OCI-LY3 (cell line): ENCODE data around the gene RHBDL1.
A peak's percentile ranks its signal among the peaks of the same experiment; 100 is the strongest.

ENCODE experiments used
- H2AFZ ChIP-seq: fragments of 200-600, 300-600 bp; shearing (Covaris generic); 2 replicates; pipeline ENCODE4 v1.6.0; 2014; ENCODE audit warnings: antibody characterized with exemption, low read depth, low read length
- H3K27ac ChIP-seq: fragments of 200-600, 300-600 bp; sonication (generic); 2 replicates; pipeline ENCODE4 v1.5.1; 2014; ENCODE audit warnings: mild to moderate bottlenecking, low read length, moderate library complexity, mixed read lengths
- H3K27me3 ChIP-seq: fragments of 200-600, 300-600 bp; sonication (generic); 2 replicates; pipeline ENCODE4 v1.6.1; 2014; ENCODE audit warnings: low read depth, low read length, mixed read lengths
- H3K36me3 ChIP-seq: fragments of 200-600, 300-600 bp; sonication (generic); replicated peaks from 2 replicates; pipeline ENCODE3; 2014; ENCODE audit warnings: low read depth, low read length, mixed read lengths
- H3K4me1 ChIP-seq: fragments of 300-600, 200-600 bp; sonication (generic); 2 replicates; pipeline ENCODE4 v1.6.1; 2014; ENCODE audit warnings: low read length, mixed read lengths
- H3K4me2 ChIP-seq: fragments of 200-600, 300-600 bp; sonication (generic); 2 replicates; pipeline ENCODE4 v1.6.1; 2014; ENCODE audit warnings: low read length, mixed read lengths
- H3K4me3 ChIP-seq: fragments of 300-600, 200-600 bp; sonication (generic); 2 replicates; pipeline ENCODE4 v1.5.1; 2014; ENCODE audit warnings: antibody characterized with exemption, mild to moderate bottlenecking, low read length, moderate library complexity
- H3K79me2 ChIP-seq: fragments of 300-600, 200-600 bp; shearing (Covaris generic); 2 replicates; pipeline ENCODE4 v1.6.1; 2014; ENCODE audit warnings: mild to moderate bottlenecking, low read length, mixed read lengths
- H3K9ac ChIP-seq: fragments of 300-600, 200-600 bp; shearing (Covaris generic); 2 replicates; pipeline ENCODE4 v1.6.0; 2014; ENCODE audit warnings: mild to moderate bottlenecking, low read length, moderate library complexity
- H3K9me3 ChIP-seq: fragments of 200-600, 300-600 bp; shearing (Covaris generic); 2 replicates; pipeline ENCODE4 v1.6.1; 2014; ENCODE audit warnings: low read length, mixed read lengths; ENCODE audit not compliant: insufficient read depth
- H4K20me1 ChIP-seq: fragments of 200-600, 300-600 bp; sonication (generic); 2 replicates; pipeline ENCODE4 v1.6.1; 2016; ENCODE audit warnings: low read length, mixed read lengths; ENCODE audit not compliant: insufficient read depth
- EZH2phosphoT487 ChIP-seq: fragments of 200-600 bp; shearing (Covaris generic); IDR thresholded peaks from 2 replicates; pipeline ENCODE4 v1.6.1; 2018; ENCODE audit warnings: antibody characterized with exemption, mixed run types, low read depth
- TF ChIP-seq, protein P1 (sequence below): fragments of 200-600, 300-600 bp; sonication (generic); IDR thresholded peaks from 2 replicates; pipeline ENCODE4 v1.5.1; 2014; ENCODE audit warnings: antibody characterized with exemption, low read length, low read depth

The RHBDL1 gene

GRCh38 chr16:667780-668518 is 7.5 kb upstream of the RHBDL1 start, which contains the start of gene RHOT2:
Gene RHOT2, plus strand, starts transcription at chr16:668132. Its CDS starts 68 bp downstream, at chr16:668200.
- Histone ChIP-seq H3K79me2 (peaks cover 21% of the 10 kb centered on the region), H3K4me2 (peak within 1 kb of the TSS; percentile 91), H3K36me3 (peaks cover 25% of the 10 kb centered on the region), H3K27me3 (no peaks in the 10 kb centered on the region), H3K9ac (peak within 1 kb of the TSS; percentile 94), H2AFZ (no peak within 1 kb of the TSS), H4K20me1 (no peaks in the 10 kb centered on the region), H3K4me3 (peak within 1 kb of the TSS; percentile 97), H3K4me1 (peaks cover 12% of the 10 kb centered on the region), H3K27ac (peak within 1 kb of the TSS; percentile 64), H3K9me3 (no peaks in the 10 kb centered on the region)
- TF ChIP-seq EZH2phosphoT487 = no peak
- TF ChIP-seq, protein P1, sequence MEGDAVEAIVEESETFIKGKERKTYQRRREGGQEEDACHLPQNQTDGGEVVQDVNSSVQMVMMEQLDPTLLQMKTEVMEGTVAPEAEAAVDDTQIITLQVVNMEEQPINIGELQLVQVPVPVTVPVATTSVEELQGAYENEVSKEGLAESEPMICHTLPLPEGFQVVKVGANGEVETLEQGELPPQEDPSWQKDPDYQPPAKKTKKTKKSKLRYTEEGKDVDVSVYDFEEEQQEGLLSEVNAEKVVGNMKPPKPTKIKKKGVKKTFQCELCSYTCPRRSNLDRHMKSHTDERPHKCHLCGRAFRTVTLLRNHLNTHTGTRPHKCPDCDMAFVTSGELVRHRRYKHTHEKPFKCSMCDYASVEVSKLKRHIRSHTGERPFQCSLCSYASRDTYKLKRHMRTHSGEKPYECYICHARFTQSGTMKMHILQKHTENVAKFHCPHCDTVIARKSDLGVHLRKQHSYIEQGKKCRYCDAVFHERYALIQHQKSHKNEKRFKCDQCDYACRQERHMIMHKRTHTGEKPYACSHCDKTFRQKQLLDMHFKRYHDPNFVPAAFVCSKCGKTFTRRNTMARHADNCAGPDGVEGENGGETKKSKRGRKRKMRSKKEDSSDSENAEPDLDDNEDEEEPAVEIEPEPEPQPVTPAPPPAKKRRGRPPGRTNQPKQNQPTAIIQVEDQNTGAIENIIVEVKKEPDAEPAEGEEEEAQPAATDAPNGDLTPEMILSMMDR = peak; percentile 87

DNA sequence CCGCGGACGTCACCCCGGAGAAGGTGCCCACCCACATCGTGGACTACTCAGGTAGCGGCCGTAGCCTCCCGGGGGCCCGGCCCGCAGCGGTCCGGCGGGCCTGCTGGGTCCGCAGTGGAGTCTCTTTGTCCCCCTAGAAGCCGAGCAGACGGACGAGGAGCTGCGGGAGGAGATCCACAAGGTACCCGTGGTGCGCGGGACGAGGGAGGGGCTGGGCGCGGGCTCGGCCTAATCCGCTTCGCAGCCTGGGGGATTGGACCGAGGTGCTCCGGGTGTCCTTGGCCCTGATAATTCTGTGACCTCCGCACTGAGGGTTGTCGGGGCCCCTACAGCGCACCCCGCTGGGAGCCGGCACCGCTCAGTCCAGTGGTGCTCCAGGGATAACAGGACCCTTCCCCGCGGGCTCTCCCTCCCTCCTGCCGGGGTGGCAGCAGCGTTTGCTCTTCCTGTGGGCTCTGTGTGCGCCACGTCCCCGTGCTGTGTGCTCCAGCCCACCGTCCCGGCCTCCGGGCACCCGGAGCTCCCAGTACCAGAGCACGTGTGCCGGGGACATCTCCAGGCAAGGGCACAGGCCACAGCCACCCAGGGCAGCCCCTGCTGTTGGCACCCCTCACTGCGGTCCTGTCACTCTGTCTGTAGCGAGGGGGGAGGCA is 6.8 kb upstream of the RHBDL1 start:
- Histone ChIP-seq H4K20me1 (no peaks in the 10 kb centered on the region), H3K27me3 (no peaks in the 10 kb centered on the region), H3K79me2 (peaks cover 21% of the 10 kb centered on the region), H3K4me3 (peak overlapping the region; percentile 97), H3K4me2 (peak overlapping the region; percentile 91), H3K9ac (peak overlapping the region; percentile 94), H3K4me1 (peaks cover 12% of the 10 kb centered on the region), H3K9me3 (no peaks in the 10 kb centered on the region), H2AFZ (no peak overlapping the region), H3K36me3 (peaks cover 26% of the 10 kb centered on the region), H3K27ac (peak overlapping the region; percentile 64)
- TF ChIP-seq EZH2phosphoT487 = no peak
- TF ChIP-seq, protein P1 = no peak

GRCh38 chr16:669666-670065 is 5.8 kb upstream of the RHBDL1 start:
- TF ChIP-seq, protein P1 = no peak
- TF ChIP-seq EZH2phosphoT487 = no peak
- Histone ChIP-seq H3K9ac (no peak overlapping the region), H3K9me3 (no peaks in the 10 kb centered on the region), H3K36me3 (peaks cover 26% of the 10 kb centered on the region), H3K79me2 (peaks cover 21% of the 10 kb centered on the region), H3K4me2 (no peak overlapping the region), H2AFZ (no peak overlapping the region), H3K27me3 (no peaks in the 10 kb centered on the region), H3K4me3 (peak overlapping the region; percentile 97), H4K20me1 (no peaks in the 10 kb centered on the region), H3K27ac (no peak overlapping the region), H3K4me1 (peaks cover 12% of the 10 kb centered on the region)
